NCI-H146 (cell line): Measurements from ENCODE around the gene LGI2.
"Not testable (repeated sequence)": the region's sequence is repeated elsewhere in the genome, so short reads cannot be mapped to it uniquely, and the experiment has no call there.

Experiments
- DNase-seq: peaks from one replicate; lab custom pipeline; 2025; lab: John Stamatoyannopoulos, UW

LGI2 gene

DNA sequence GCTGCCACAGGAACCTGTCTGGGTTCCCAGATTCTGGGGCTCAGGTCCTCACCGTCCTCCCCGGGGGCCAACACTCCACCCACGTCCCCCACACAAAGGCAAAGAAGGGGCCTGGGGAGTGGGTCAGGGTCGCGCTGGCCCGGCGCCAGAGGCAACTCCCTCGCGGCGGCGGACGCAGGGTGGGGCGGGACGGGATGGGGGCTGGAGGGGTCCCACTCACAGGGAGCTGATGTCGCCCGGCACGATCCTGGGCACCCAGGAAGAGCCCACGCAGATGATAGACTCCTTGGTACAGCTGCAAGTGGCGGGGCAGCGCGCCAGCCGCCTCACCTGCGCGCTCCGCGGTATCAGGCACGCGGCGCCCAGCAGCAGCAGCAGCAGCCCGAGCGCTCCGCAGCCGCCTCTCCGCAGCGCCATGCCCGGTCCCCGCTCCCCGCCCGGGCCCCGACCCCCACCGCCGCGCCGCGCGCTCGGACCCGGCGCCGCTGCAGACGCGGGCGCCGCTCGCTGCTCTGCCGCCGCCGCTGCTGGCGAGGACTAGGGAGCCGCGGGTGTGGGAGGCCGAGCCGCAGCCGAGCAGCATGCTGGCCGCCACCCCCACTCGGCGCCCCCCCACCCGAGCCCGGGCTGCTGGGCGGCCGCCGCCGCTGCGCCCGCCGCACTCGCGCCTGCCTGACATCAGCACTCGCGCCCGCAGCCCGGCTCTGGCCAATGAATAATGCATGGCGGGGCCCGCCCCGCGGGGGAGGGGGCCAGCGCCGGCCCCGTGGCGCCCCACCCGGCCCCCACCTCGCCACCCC lies at the start of gene LGI2:
Gene LGI2 (minus strand): TSS at position 670 of the 800 bp plus-strand sequence. CDS start 253 bp downstream, at position 417.
- peak; percentile 63 for DNase-seq

DNA sequence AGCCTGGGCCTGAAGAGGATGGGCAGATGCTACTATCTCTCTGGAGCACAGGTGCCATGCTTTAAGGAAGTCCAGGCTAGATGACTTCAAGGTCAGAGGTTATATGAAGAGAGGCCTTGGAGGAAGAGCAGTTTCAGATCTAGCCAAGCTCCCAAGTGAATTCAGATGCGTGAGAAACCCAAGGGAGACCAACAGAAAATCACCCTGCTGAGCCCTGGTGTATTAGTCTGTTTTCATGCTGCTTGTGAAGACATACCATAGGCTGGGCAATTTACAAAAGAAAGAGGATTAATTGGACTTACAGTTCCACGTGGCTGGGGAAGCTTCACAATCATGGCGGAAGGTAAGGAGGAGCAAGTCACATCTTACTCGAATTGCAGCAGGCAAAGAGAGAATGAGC lies 47.8 kb upstream of the LGI2 start:
- no peak for DNase-seq

DNA sequence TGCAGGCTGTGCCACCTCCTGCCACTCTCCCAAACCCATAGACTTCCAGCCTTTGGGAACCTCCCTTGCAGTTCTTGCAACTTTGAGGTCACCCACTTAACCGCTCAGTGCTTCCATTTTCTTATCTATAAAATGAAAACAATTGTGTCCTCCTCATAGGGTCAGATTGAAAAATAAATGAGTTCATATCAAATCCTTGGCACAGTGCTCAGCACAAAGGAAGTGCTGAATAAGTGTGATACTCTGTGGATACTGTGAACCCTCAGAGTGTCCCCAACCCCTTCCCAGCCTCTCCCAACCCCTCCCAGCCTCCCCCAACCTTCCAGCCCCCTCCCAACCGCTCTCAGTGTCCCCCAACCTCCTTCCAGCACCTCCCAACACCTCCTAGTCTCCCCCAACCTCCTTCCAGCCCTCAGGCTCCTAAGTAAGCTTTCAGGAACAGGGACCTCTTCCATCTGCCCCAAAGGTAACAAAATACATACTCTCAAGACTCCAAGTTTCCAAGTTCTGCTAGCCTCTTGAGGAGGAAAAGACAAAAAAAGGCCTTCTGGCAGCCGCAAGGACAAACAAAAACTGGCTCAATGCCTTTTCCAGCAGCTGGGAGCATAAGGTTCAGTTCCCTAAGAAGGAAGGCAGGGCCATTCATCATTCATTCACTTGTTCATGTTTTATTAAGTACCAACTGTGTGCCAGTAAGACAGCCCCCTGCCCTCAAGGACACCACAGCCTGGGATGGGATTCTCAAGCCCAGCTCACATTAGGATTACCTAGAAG lies 46.1 kb upstream of the LGI2 start:
- DNase-seq, result no peak

DNA sequence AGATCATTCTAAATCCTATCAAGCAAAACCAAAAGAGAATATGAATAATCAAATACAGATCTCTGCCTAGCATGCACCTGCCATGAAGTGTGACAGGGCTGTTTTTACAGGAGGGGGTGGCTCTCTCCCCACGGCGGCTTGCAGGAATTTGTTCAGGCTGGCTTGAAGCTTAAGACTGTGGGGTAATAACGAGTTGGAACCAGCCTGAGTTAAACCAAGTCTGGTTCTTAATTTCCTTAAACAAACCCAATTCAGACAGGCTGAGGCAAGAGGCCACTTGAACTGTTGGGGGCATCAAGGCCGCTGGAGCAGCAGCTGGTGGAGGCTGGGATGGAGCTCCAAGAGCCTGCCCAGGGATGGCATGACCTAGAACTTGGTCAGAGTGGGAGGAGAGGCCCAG lies 45.1 kb upstream of the LGI2 start:
- no peak for DNase-seq

DNA sequence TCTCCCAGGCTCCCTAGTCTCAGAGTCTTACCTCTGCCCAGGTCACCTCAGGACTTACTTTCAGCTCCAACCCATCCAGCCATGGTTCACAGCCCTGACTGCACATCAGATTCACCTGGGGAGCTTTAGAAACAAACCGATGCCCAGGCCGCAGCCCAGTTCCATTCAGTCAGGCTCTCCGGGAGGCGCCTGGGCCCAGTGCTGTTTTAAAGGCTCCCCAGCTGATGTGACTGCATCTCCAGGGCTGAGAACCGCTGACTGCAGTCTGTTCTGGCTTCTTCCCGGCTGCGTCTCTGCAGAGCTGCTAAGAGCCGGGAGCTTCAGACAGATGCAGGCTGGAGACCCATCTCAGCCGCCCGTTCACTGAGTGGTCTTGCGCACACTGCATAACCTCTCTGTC lies 44.4 kb upstream of the LGI2 start:
- no peak for DNase-seq

- DNase-seq, result no peak
Measured at GRCh38 chr4:25070545-25070944, 39.8 kb upstream of the LGI2 start.

DNA sequence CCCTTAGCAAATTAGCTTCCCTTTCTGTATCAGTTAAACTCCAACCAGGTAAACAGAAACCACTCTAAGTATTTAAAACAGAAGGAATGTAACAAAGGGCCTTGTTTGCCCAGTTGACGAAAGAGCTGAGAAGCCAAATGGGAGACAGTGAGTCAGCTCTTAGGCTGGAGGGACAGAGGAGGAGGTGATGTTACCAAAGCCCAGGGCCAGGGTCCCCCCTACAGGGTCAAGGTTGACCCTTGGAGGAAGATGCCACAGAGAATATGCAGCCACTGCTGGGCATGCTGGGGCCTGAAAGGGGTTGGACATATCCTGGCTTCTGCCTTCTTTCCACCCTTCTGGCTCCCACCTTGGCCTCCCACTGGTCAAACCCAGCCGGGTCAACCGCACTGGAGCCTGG lies 38.3 kb upstream of the LGI2 start:
- DNase-seq, result no peak

DNA sequence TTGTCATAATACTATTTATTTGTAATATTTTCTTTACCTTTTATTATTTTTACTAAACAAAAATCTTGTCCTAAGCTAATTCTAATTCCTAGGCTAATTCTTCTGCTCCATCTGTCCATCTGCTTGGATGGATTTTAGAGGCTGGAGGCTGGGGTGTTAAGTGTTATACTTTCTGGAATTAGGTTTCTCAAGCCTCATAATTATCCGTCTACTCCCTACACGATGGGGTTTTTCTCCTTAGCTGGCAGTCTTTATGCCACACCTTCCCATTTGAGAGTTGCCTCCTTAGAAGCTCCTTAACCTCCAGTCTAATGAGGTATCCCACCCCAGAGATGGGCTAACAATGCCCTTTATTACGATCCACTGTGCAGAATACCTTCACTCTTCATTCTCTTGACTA lies 37.6 kb upstream of the LGI2 start:
- DNase-seq, result no peak

DNA sequence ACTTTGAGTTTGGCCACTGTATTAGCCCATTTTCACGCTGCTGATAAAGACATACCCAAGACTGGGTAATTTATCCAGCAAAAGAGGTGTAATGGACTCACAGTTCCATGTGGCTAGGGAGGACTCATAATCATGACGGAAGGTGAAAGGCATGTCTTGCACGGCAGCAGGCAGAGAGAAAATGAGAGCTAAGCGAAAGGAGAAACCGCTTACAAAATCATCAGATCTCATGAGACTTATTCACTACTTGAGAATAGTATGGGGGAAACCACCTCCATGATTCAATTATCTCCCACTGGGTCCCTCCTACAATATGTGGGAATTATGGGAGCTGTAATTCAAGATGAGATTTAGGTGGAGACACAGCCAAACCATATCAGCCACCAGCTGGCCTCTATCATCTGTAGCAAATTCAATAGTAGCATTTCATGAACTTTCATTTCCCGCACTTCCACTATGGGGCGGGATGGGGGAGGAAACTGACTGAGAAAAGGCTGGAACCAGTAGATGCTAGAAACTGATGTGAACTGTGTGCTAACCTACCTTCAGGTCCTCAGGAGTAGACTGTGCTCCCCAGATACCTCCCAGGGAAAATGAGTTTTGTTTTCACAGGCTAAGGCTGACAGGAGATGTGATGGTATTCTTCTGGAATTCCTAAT lies 35.3 kb upstream of the LGI2 start:
- no peak for DNase-seq

GRCh38 chr4:25065431-25065858 lies 34.7 kb upstream of the LGI2 start:
- DNase-seq, result no peak

DNA sequence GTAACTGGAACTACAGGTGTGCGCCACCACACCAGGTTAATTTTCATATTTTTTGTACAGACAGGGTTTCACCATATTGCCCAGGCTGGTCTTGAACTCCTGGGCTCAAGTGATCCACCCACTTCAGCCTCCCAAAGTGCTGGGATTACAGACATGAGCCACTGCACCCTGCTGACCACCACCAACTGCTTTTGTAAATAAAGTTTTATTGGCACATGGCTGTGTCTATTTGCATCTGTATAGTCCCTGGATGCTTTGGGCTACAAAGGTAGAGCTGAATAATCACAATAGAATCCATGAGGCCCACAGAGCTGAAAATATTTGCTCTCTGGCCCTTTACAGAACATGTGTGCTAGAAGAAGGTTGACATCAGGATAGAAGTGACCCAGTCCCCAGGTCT lies 33.7 kb upstream of the LGI2 start:
- peak; percentile 28 for DNase-seq

DNA sequence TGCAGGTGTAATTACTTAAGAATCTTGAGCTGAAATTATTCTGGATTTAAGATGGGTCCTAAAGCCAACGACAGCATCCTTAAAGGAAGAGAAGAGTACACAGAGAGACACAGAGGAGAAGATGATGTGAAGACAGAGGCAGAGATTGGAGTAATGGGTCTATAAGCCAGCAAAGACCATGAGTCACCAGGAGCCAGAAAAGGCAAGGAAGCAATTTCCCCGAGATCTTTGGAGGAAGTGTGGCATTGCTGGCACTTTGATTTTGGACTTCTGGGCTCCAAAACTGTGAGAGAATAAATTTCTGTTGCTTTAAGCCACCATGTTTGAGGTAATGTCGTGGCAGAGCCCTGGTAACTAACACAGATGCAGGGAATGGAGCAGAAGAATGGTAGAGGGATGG lies 32.4 kb upstream of the LGI2 start:
- no peak for DNase-seq

GRCh38 chr4:25062098-25062497 lies 31.4 kb upstream of the LGI2 start:
- DNase-seq, result no peak

- no peak for DNase-seq
Measured at GRCh38 chr4:25061602-25062001, 30.9 kb upstream of the LGI2 start.

DNA sequence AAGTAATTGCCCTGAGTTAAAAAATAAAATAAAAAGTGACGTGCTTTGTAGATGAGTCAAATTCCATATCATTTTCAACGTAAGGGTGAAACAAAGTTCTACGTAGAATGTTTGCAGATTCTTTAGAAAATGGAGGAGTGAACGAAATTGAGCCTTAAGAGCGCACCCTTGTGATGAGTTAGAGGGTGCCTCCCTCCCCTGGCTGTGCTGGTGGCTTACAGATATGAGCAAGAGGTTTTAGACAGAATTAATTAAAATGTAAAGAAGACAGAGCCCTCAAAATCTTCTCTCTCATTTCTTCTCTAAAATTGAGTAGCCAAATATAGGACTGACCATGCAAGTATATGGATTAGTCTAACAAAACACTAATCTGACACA lies 30.2 kb upstream of the LGI2 start:
- no peak for DNase-seq

GRCh38 chr4:25060241-25060962 lies 29.7 kb upstream of the LGI2 start:
- no peak for DNase-seq

DNA sequence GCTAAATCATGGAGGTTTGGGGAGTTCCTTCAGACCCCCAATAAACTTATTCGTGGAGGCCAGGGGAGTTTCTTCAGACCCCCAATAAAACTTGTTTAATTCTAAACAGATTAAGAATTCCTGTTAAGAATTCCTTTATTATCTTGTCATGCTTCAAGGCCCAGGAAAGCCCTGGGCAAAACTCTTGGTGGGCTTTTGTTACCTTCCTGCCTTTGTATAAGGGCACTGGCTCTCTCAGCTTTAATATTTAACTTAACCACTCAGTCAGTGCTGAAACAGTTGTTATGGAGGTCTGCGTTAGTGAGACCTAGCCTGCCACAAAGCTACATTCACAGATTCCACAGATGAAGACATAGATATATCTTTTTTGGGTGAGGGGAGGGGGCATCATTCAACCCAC lies 29.0 kb upstream of the LGI2 start:
- no peak for DNase-seq

- peak; percentile 23 for DNase-seq
Measured at GRCh38 chr4:25058796-25059195, 28.1 kb upstream of the LGI2 start.

- no peak for DNase-seq
Measured at GRCh38 chr4:25057299-25057698, 26.6 kb upstream of the LGI2 start.

DNA sequence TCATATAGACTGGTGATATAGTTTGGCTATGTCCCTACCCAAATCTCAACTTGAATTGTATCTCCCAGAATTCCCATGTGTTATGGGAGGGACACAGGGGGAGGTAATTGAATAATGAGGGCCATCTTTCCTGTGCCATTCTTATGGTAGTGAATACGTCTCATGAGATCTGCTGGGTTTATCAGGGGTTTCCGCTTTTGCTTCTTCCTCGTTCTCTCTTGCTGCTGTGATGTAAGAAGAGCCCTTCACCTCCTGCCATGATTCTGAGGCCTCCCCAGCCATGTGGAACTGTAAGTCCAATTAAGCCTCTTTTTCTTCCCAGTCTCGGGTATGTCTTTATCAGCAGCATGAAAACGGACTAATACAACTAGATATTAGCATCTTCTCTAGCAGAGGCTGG lies 21.3 kb upstream of the LGI2 start:
- DNase-seq, result not testable (repeated sequence)

- DNase-seq, result no peak
Measured at GRCh38 chr4:25051534-25051933, 20.8 kb upstream of the LGI2 start.

- DNase-seq, result no peak
Measured at GRCh38 chr4:25050370-25051078, 19.8 kb upstream of the LGI2 start.
